Left hindlimb (tissue), 1 donor: ENCODE data around the gene ZNF394.

Experiments used
- DNase-seq: peaks from one replicate; pipeline ENCODE4 v3.0.0-alpha.2; 2018

ZNF394 gene

GRCh38 chr7:99447943-99448342 lies 52.1 kb downstream of the ZNF394 start:
- no peak for DNase-seq

GRCh38 chr7:99446096-99446495 lies 54.0 kb downstream of the ZNF394 start:
- DNase-seq = no peak
